Progenitor cell of endocrine pancreas (in vitro differentiated cells): ENCODE measurements around the gene SLC16A10. TPM values are rescaled to one million over a fixed set of nuclear protein-coding genes. Genes with fewer than 3 reads are reported as not detected.
"Not testable (repeated sequence)": the region's sequence is repeated elsewhere in the genome, so short reads cannot be mapped to it uniquely, and the experiment has no call there.

Experiments used
- DNase-seq: peaks from one replicate; pipeline ENCODE4 v3.0.0; 2021; ENCODE audit warnings: low spot score; ENCODE audit not compliant: unreplicated experiment
- H3K27ac Mint-ChIP-seq: 2 replicates; pipeline ENCODE4 v1.8.0; 2021; ENCODE audit warnings: mild to moderate bottlenecking, moderate library complexity, mixed read lengths
- H3K27me3 Mint-ChIP-seq: 2 replicates; pipeline ENCODE4 v1.8.0; 2021; ENCODE audit warnings: mixed read lengths
- H3K36me3 Mint-ChIP-seq: 2 replicates; pipeline ENCODE4 v1.8.0; 2022; ENCODE audit warnings: mixed read lengths; ENCODE audit not compliant: insufficient read depth
- H3K4me1 Mint-ChIP-seq: 2 replicates; pipeline ENCODE4 v1.8.0; 2021; ENCODE audit warnings: low read depth, mixed read lengths
- H3K4me3 Mint-ChIP-seq: 2 replicates; pipeline ENCODE4 v1.8.0; 2021; ENCODE audit warnings: low read depth, mild to moderate bottlenecking, moderate library complexity, mixed read lengths
- H3K9me3 Mint-ChIP-seq: 2 replicates; pipeline ENCODE4 v1.8.0; 2021; ENCODE audit warnings: low read depth, mixed read lengths
- total RNA-seq: library from RNA; stranded (reverse); gene quantifications from 2 replicates; pipeline ENCODE4 v1.2.1, GENCODE V29; 2021
- TF ChIP-seq, protein P1 (sequence below): fragments of 200-600 bp; sonication (generic); IDR thresholded peaks from one replicate; pipeline ENCODE4 v1.5.0; 2021; ENCODE audit warnings: antibody characterized with exemption, mild to moderate bottlenecking; ENCODE audit not compliant: unreplicated experiment

The SLC16A10 gene
- total RNA-seq, 1 donor from 2014 or later, result 7.0 TPM

GRCh38 chr6:111122458-111123286 lies 35.4 kb downstream of the SLC16A10 start:
- Mint-ChIP-seq H3K4me3 (no peak overlapping the region), H3K27ac (peak overlapping the region; percentile 2), H3K9me3 (no peaks in the 10 kb centered on the region), H3K36me3 (no peaks in the 10 kb centered on the region), H3K27me3 (peaks cover 6% of the 10 kb centered on the region), H3K4me1 (peaks cover 7% of the 10 kb centered on the region)
- DNase-seq, result no peak
- TF ChIP-seq, protein P1, sequence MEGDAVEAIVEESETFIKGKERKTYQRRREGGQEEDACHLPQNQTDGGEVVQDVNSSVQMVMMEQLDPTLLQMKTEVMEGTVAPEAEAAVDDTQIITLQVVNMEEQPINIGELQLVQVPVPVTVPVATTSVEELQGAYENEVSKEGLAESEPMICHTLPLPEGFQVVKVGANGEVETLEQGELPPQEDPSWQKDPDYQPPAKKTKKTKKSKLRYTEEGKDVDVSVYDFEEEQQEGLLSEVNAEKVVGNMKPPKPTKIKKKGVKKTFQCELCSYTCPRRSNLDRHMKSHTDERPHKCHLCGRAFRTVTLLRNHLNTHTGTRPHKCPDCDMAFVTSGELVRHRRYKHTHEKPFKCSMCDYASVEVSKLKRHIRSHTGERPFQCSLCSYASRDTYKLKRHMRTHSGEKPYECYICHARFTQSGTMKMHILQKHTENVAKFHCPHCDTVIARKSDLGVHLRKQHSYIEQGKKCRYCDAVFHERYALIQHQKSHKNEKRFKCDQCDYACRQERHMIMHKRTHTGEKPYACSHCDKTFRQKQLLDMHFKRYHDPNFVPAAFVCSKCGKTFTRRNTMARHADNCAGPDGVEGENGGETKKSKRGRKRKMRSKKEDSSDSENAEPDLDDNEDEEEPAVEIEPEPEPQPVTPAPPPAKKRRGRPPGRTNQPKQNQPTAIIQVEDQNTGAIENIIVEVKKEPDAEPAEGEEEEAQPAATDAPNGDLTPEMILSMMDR, result no peak

DNA sequence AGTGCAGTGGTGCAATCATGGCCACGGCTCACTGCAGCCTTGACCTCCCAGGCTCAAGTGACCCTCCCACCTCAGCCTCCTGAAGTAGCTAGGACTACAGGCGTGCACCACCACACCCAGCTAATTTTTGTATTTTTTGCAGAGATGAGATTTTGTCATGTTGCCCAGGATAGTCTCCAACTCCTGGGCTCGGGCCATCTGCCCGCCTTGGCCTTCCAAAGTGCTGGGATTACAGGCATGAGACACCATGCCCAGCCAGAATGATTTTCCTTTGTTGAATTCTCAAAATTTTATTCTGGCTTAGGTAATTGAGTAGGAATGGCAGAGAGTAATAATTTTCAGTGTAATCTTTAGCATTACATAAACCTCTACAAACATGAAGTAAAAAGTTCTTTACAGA lies 37.1 kb downstream of the SLC16A10 start:
- no peak for DNase-seq
- H3K4me1 Mint-ChIP-seq, result peaks cover 10% of the 10 kb centered on the region
- no peaks in the 10 kb centered on the region for H3K36me3 Mint-ChIP-seq
- no peak overlapping the region for H3K27ac Mint-ChIP-seq
- TF ChIP-seq, protein P1, result no peak
- H3K4me3 Mint-ChIP-seq, result no peak overlapping the region
- H3K27me3 Mint-ChIP-seq, result peaks cover 6% of the 10 kb centered on the region
- H3K9me3 Mint-ChIP-seq, result no peaks in the 10 kb centered on the region

DNA sequence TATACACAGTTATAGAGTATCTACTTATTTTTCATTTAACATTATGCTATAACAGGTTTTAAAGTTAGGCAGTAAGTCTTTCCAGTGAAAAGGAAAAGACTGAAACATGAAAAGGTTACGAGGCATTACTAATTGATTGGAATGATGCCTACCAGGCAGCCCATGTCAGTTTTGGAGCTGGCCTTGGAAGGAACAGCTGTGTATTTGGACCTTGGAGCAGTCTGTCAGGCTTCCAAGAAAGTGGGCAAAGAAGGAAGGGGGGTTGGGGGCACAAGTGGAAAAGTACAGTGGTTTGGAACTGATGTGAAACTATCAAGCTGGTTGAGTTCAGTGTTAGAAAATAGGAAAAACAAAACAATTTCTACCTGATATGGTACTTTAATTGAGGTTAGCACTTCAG lies 41.7 kb downstream of the SLC16A10 start:
- peaks cover 12% of the 10 kb centered on the region for H3K27me3 Mint-ChIP-seq

GRCh38 chr6:111131018-111131417 lies 43.7 kb downstream of the SLC16A10 start:
- not testable (repeated sequence) for H3K9me3 Mint-ChIP-seq, H3K4me3 Mint-ChIP-seq, H3K36me3 Mint-ChIP-seq, H3K27ac Mint-ChIP-seq, DNase-seq
- H3K4me1 Mint-ChIP-seq, result peaks cover 22% of the 10 kb centered on the region
- H3K27me3 Mint-ChIP-seq, result peaks cover 12% of the 10 kb centered on the region

More for the DNA sequence above, 41.7 kb downstream of the SLC16A10 start:
- no peaks in the 10 kb centered on the region for H3K9me3 Mint-ChIP-seq
- no peak overlapping the region for H3K4me3 Mint-ChIP-seq
- H3K36me3 Mint-ChIP-seq, result no peaks in the 10 kb centered on the region
- H3K4me1 Mint-ChIP-seq, result peaks cover 18% of the 10 kb centered on the region
- TF ChIP-seq, protein P1, result no peak
- H3K27ac Mint-ChIP-seq, result no peak overlapping the region
- no peak for DNase-seq

DNA sequence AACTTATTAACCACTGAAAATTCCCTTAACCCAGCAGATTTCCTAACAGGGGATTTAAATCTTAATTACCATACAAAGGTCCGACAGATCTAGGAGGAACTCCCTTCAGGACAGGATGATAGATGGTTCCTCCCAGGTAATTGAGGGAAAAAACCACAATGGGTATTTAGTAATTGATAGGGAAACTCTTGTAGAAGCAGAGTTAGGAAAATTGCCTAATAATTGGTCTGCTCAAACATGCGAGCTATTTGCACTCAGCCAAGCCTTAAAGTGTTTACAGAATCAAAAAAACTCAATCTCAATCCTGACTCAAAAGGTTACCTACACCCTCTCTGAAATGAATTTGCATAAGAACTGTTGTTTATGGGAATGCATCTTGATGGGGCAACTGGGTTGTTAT lies 45.4 kb downstream of the SLC16A10 start:
- not testable (repeated sequence) for H3K4me3 Mint-ChIP-seq, H3K36me3 Mint-ChIP-seq, H3K27me3 Mint-ChIP-seq, DNase-seq, H3K9me3 Mint-ChIP-seq, H3K27ac Mint-ChIP-seq
- H3K4me1 Mint-ChIP-seq, result peaks cover 22% of the 10 kb centered on the region

DNA sequence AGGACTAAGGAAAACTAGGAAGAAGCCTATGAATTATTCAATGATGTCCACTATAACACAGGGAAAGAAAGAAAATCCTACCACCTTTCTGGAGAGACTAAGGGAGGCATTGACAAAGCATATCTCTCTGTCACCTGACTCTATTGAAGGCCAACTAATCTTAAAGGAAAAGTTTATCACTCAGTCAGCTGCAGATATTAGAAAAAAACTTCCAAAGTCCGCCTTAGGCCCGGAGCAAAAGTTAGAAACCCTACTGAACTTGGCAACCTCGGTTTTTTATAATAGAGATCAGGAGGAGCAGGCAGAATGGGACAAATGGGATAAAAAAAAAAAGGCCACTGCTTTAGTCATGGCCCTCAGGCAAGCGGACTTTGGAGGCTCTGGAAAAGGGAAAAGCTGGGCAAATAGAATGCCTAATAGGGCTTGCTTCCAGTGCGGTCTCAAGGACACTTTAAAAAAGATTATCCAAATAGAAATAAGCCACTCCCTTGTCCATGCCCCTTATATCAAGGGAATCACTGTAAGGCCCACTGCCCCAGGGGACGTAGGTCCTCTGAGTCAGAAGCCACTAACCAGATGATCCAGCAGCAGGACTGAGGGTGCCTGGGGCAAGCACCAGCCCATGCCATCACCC lies 47.0 kb downstream of the SLC16A10 start:
- H3K9me3 Mint-ChIP-seq, H3K27ac Mint-ChIP-seq: not testable (repeated sequence)

DNA sequence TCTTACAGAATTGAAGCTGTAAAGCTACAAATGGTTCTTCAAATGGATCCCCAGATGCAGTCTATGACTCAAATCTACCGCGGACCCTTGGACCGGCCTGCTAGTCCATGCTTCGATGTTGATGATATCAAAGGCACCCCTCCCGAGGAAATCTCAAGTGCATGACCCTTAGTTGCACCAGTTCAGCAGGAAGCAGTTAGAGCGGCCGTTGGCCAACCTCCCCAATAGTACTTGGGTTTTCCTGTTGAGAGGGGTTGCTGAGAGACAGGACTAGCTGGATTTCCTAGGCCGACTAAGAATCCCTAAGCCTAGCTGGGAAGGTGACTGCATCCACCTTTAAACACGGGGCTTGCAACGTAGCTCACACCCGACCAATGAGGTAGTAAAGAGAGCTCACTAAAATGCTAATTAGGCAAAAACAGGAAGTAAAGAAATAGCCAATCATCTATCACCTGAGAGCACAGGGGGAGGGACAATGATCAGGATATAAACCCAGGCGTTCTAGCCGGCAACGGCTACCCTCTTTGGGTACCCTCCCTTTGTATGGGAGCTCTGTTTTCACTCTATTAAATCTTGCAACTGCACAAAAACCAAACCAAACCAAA lies 50.3 kb downstream of the SLC16A10 start:
- H3K9me3 Mint-ChIP-seq, H3K36me3 Mint-ChIP-seq, H3K27ac Mint-ChIP-seq, H3K27me3 Mint-ChIP-seq, H3K4me1 Mint-ChIP-seq, DNase-seq, H3K4me3 Mint-ChIP-seq: not testable (repeated sequence)

More for the DNA sequence above, 47.0 kb downstream of the SLC16A10 start:
- DNase-seq, H3K27me3 Mint-ChIP-seq, H3K4me3 Mint-ChIP-seq, H3K36me3 Mint-ChIP-seq: not testable (repeated sequence)
- peaks cover 17% of the 10 kb centered on the region for H3K4me1 Mint-ChIP-seq
